GM21526 (cell line): ENCODE measurements around the gene RNF167.
A peak's percentile ranks its signal among the peaks of the same experiment; 100 is the strongest.

Source experiments
- ATAC-seq: cut with Tn5 transposase; IDR thresholded peaks from one replicate; pipeline ENCODE4 v1.9.1; 2021; ENCODE audit warnings: moderate library complexity; ENCODE audit not compliant: unreplicated experiment, low FRiP score

Gene RNF167

DNA sequence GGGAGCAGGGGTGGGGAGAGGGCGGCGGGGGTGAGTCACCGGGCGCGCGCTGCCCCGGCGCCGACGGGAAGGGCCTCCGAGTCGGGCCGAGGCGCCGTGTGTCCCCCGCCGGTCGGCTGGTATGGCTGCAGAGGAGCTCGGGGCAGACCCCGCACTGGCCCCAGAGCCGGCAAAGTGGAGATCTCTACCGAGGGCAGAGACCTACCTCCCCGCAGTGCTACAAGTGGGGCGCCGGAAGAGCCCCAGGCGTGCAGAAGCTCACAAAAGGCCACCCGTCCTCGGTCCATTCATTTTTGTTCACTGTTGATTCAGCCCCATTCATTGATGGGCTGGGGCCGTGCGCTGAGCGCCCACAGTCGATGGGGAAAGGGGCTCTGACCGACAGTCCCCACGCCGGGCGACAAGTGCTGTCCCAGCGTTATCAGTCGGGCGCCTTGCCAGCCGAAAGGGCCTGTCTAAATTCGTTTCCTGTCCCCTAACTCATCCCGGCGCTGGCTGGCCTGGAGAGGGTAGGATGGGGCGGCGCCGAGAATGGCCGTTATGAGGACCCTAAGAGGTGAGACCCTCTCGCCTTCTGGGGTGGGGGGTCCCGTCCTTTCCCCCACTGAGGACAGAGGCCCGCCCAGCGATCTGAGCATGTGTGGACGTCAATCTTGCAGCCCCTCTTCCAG lies 10.1 kb downstream of the RNF167 start:
- no peak for ATAC-seq

GRCh38 chr17:4950746-4951204 lies 10.7 kb downstream of the RNF167 start, which contains the start of gene ENO3:
Gene ENO3 (plus strand): TSS chr17:4951119. CDS start chr17:4951830, 711 bp downstream.
- ATAC-seq: no peak

- ATAC-seq: no peak
Observed at GRCh38 chr17:4951486-4951885, 11.4 kb downstream of the RNF167 start.

GRCh38 chr17:4953451-4953961 lies 13.4 kb downstream of the RNF167 start:
- no peak for ATAC-seq

GRCh38 chr17:4955091-4955490 lies 15.0 kb downstream of the RNF167 start:
- no peak for ATAC-seq

DNA sequence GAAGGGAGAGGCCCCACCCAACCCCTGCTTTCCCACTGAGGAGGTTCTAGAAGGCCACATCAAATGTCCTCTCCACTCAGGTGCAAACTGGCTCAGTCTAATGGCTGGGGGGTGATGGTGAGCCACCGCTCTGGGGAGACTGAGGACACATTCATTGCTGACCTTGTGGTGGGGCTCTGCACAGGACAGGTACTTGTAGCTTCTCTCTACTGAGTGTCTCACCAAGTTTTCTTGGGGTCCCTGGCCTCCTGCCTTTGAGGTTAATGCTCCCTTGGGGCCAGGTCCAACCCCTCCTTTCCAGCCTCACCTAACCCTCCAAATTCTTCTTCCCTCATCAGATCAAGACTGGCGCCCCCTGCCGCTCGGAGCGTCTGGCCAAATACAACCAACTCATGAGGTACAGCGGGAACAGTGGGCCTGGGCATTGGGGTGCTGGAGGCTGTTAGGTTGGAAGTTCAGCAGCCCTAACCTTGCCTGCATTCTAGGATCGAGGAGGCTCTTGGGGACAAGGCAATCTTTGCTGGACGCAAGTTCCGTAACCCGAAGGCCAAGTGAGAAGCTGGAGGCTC lies 16.5 kb downstream of the RNF167 start:
- no peak for ATAC-seq

DNA sequence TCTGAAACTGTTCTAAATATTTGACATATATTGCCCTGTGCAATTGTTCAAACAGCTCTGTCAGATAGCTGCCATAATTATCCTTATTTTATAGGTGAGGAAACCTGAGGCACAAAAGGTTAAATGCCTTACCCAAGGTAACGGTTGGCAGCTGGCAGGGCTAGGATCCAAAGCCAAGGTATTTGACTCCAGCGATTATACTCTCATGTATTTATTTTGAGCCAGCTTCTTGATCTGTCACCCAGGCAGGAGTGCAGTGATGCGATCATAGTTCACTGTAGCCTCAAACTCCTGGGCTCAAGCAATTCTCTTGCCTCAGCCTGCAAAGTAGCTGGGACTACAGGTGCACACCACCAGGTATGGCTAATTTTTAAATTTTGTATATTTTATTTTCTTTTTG lies 18.0 kb downstream of the RNF167 start:
- no peak for ATAC-seq

DNA sequence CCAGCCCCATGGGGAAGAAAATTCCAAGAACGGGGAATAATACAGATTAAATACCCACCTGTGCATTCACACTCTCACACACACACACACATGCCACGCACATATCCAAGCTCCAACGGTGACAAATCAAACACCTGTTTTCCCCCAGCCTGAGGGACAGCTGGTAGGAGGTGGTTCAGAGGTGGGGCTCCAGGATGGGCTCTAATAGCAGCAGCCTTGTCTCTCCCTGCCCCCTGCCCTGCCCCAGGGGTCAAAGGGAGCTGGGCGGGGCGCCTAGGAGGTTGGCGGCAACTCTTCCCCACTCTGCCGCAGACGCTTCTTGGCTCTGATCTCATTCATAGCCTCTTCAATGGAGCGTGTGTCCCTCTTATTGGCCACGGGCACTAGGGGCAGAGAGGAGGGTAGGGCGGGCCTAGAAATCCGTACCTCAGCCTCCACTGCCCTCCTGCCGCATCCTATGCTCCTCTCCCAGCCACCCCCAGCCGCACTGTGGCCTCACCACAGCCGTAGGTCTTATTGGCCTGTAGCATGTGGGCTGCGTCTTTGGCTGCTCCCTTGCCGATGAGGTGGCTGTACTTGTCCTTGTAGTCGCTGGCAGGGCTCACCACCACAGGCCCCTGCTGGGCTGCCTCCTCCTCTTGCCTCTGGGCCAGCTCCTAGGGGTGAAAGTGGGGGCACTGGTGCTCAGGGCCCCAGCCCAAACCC lies 19.3 kb downstream of the RNF167 start:
- no peak for ATAC-seq

- no peak for ATAC-seq
Observed at GRCh38 chr17:4960279-4960922, 20.3 kb downstream of the RNF167 start.

GRCh38 chr17:4965311-4965986 lies 25.4 kb downstream of the RNF167 start:
- ATAC-seq: no peak

GRCh38 chr17:4966844-4967538 lies 26.9 kb downstream of the RNF167 start:
- peak; percentile 71 for ATAC-seq

- ATAC-seq: peak; percentile 56
Observed at GRCh38 chr17:4967539-4968485, 27.7 kb downstream of the RNF167 start, which contains the start of gene SPAG7. Gene SPAG7 (minus strand): TSS chr17:4967817. CDS start chr17:4967804, 13 bp downstream.

DNA sequence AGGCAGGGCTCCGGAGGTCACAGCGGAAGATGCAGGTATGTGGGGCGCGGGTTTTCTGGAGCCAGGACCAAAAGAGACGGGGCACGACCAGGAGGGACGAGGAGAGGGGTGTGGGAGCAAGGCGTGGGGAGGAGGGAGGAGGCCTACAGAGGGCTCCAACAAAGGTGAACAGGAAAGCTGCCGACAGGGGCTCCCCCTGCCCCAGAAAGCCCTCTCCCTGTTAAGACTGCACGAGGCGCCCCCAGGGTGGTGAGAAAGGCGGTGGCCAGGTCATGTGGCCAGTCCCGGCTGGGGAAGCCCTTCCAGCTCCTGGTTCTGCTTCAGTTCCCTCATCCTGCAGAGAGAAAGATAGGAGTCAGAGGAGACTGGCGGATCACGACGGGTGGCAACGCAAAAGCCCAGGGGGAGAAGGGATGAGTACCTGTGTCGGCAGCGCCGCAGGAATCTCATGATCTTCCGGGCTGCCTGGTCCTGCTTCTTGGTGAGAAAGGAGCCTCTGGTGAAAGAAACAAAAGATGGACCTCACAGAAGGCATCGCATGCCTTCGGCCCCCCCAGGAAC lies 28.5 kb downstream of the RNF167 start:
- ATAC-seq: no peak

DNA sequence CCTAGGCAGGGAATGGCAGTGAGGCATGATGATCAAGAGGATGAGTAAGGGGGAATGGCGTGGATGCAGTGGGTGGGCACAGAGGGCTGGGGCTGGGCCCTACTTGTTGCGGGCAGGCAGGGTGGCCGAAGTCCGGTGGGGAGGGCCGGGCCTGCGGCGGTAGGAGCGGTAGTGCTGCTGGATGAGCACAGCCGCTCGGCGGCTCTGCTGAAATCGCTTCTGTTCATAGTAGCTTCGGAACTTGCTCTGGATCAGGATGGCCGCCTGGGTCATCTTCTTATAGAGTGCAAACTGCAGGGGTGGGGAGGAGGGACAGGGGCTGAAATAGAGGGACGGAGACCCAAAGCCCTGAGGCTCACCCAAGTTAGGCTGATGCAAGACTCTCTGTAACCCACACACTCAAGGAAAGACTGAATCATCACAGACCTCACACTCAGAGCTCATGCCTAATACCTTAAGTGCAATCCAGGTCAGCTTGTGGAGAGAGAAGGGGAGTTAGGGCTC lies 29.0 kb downstream of the RNF167 start:
- ATAC-seq: no peak

DNA sequence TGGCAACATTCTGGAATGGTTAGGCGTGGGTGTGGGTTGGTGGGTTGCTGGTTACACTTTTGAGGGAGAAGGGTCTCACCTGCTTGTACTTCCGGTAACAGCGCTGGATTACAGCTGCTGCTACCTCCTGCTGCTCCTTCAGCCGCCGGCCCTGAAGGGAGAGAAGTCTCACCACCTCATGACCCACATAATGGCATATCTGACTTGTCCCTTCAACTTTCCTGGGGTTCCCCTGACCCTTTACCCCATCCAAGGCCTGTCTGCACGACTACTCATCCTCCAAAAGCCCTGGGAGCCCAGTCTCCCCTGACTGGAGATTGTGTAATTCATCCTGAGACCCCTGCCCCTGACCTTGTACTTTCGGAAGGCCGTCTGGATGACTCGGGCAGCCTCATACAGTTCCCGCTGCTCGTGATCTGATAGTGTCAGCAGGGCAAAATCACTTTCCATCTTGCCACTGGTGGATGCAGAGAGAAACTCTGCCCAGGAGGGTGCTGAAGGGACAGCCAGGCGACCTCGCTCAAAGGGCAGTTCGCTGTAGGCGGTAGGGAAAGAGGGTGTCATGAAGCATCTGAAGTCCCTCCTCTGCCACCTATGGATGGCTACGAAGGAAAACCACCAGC lies 29.6 kb downstream of the RNF167 start:
- no peak for ATAC-seq

GRCh38 chr17:4970273-4970672 lies 30.2 kb downstream of the RNF167 start:
- ATAC-seq: no peak

DNA sequence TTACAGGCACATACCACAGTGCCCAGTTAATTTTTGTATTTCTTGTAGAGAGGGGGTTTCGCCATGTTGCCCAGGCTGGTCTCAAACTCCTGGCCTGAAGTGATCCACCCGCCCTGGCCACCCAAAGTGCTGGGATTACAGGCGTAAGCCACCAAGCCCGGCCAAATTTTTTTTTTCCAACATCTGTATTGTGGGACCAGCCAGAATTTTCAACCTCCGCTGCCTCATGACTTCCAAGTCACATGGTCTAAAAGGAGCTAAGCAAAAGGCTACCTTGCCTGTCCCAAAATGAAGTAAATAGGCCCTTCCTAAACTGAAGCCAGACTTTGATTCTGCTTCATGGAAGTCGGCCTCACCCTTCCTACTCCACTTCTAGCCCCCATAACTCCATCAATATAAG lies 31.8 kb downstream of the RNF167 start:
- no peak for ATAC-seq

DNA sequence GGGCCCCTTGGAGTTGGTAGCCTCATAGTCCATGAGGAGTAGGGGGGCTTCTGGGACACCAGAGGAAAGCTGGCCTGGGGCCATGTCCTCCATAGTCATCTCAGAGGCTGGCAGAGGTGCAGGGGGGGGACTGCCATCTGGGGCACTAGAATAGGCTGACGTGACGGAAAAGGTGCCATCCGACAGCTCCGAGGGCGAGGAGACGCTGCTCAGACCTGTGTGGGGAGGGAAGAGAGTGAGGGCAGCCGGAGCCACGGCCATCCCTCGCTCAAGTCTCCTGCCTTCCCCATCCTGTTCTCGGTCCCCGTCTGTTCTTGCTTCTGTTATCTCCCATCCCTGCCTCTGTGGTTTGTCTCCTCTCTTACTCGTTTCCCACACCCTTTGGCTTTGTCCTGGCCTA lies 32.3 kb downstream of the RNF167 start:
- ATAC-seq: no peak
